AG09319 (cell line): Measurements from ENCODE around the gene HTR3D.
"Not testable (repeated sequence)": the region's sequence is repeated elsewhere in the genome, so short reads cannot be mapped to it uniquely, and the experiment has no call there.

Experiments used
- DNase-seq: peaks from one replicate; pipeline ENCODE4 v3.0.0-alpha.2; 2010; ENCODE audit warnings: low read depth; ENCODE audit errors: extremely low read depth
- CTCF ChIP-seq: IDR thresholded peaks from 2 replicates; pipeline ENCODE4 v1.5.1; 2011; ENCODE audit warnings: low read depth, mild to moderate bottlenecking, inconsistent platforms, low read length, moderate library complexity

Gene HTR3D

GRCh38 chr3:184017672-184018423, 13.7 kb upstream of the HTR3D start, which contains the start of gene ABCC5:
Gene ABCC5 (minus strand): TSS chr3:184017884. CDS start chr3:184014392, 3,492 bp downstream.
- no peak for TF ChIP-seq CTCF
- peak; percentile 83 for DNase-seq

GRCh38 chr3:184018424-184018973, 13.0 kb upstream of the HTR3D start:
- TF ChIP-seq CTCF = no peak
- DNase-seq = no peak

DNA sequence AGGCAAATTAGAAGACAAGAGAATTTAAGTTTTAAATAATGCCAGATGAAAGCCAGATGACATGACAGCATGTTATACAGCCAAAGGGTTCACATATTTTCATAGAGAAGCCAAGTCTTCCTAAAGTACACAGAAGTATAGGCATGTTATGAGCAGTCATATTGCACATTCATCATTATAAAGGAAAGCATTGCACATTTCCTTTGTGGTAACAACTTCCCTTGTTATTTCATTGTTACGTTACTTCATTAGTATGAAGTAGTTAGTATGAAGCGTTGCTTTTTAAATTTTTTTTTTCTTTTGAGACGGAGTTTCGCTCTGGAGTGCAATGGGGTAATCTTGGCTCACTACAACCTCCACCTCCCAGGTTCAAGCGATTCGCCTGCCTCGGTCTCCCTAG, 9.2 kb upstream of the HTR3D start:
- no peak for TF ChIP-seq CTCF
- DNase-seq = no peak

DNA sequence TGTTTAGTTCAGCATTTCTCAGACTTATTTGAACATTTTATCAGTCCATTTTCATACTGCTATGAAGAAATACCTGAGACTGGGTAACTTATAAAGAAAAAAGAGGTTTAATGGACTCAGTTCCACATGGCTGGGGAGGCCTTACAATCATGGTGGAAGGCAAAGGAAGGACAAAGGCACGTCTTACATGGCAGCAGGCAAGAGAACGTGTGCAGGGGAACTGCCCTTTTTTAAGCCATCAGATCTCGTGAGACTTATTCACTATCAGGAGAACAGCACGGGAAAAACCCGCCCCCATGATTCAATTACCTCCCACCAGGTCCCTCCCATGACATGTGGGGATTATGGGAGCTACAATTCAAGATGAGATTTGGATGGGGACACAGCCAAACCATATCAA, 6.3 kb upstream of the HTR3D start:
- DNase-seq = not testable (repeated sequence)

- not testable (repeated sequence) for DNase-seq
Measured at GRCh38 chr3:184028275-184028890, 3.2 kb upstream of the HTR3D start.

- no peak for DNase-seq
- TF ChIP-seq CTCF = no peak
Measured at GRCh38 chr3:184029443-184029842, 2.1 kb upstream of the HTR3D start.

DNA sequence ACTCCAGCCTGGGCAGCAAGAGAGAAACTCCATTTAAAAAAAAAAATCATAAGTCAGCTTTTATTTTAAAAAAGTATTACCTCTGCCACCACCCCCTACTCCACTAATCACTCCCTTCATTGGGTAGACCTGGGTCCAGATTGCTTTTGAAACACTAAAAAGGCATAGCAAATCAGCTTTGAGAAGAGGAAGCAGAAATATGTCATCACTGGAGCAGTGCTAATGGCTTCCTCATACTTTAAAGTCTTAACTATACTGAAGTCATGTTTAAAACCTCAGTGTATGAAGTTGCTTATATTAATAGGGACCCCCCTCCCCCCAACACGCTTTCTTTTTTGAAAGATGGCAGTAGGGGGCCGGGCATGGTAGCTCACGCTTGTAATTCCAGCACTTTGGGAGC, 1.0 kb upstream of the HTR3D start:
- TF ChIP-seq CTCF = no peak

GRCh38 chr3:184037816-184038215, 6.3 kb downstream of the HTR3D start:
- DNase-seq = no peak
- no peak for TF ChIP-seq CTCF

More for the DNA sequence above, 1.0 kb upstream of the HTR3D start:
- no peak for DNase-seq

- DNase-seq = not testable (repeated sequence)
Measured at GRCh38 chr3:184038307-184038706, 6.8 kb downstream of the HTR3D start.
